ENCODE measurements around the gene PPFIA4. TPM values are rescaled to one million over a fixed set of nuclear protein-coding genes. Genes with fewer than 3 reads are reported as not detected.

The PPFIA4 gene
- total RNA-seq, 1 donor from 2014 or later: 74.7 TPM

DNA sequence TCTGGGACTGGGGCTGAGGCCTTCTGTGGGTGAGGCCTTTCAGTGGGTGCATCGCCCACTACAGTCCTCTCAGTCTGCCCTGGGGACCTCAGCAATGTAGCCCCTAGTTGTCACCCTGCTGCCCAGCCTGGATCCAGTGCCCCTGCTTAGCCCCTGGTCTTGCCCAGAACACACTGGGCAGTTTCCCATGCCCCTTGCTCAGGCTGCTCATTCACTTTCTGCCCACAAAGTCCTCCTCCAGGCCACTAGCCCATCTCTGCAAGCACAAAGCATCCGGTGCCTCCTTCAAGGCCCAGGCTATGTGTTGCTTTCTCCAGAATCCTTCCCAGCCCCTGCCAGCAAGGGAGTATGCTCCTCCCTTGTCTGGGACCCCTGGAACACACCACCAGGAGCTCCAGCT is 95.9 kb downstream of the PPFIA4 start:
- H3K4me1 Mint-ChIP-seq (ENCODE audit: low read depth, unreplicated experiment): peaks cover 11% of the 10 kb centered on the region
- no peak overlapping the region for H3K4me3 Mint-ChIP-seq (ENCODE audit: unreplicated experiment)
- TF ChIP-seq, protein P1, sequence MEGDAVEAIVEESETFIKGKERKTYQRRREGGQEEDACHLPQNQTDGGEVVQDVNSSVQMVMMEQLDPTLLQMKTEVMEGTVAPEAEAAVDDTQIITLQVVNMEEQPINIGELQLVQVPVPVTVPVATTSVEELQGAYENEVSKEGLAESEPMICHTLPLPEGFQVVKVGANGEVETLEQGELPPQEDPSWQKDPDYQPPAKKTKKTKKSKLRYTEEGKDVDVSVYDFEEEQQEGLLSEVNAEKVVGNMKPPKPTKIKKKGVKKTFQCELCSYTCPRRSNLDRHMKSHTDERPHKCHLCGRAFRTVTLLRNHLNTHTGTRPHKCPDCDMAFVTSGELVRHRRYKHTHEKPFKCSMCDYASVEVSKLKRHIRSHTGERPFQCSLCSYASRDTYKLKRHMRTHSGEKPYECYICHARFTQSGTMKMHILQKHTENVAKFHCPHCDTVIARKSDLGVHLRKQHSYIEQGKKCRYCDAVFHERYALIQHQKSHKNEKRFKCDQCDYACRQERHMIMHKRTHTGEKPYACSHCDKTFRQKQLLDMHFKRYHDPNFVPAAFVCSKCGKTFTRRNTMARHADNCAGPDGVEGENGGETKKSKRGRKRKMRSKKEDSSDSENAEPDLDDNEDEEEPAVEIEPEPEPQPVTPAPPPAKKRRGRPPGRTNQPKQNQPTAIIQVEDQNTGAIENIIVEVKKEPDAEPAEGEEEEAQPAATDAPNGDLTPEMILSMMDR (IDR thresholded peaks at IDR 0.05; ENCODE audit: partially characterized antibody, unreplicated experiment): no peak
- H3K27ac Mint-ChIP-seq (ENCODE audit: unreplicated experiment): no peak overlapping the region
- peaks cover 5% of the 10 kb centered on the region for H3K9me3 Mint-ChIP-seq (ENCODE audit: unreplicated experiment)
- peaks cover 15% of the 10 kb centered on the region for H3K27me3 Mint-ChIP-seq (ENCODE audit: unreplicated experiment)
- DNase-seq: no peak
- no peaks in the 10 kb centered on the region for H3K36me3 Mint-ChIP-seq (ENCODE audit: unreplicated experiment)

DNA sequence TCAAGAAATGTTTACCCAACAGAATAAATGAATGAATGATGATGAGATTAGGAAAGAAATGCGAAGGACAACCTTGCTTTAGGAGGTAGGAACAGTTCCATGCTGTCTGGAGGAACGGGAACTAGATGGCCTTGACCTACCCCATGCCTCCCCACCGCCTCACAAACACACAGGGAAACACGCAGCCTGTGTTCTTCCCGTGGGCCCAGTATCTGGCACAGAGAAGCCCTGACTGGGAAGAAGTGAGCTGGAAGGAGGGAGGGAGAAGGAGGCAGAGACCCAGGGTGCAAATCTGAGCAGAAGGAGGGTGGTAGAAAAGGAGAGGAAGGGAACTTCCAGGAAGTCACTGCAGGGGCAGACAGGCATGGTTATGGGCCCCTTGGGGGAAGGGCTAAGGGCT is 97.7 kb downstream of the PPFIA4 start:
- DNase-seq: no peak
- peaks cover 11% of the 10 kb centered on the region for H3K4me1 Mint-ChIP-seq (ENCODE audit: low read depth, unreplicated experiment)
- H3K27ac Mint-ChIP-seq (ENCODE audit: unreplicated experiment): no peak overlapping the region
- H3K27me3 Mint-ChIP-seq (ENCODE audit: unreplicated experiment): peaks cover 21% of the 10 kb centered on the region
- H3K36me3 Mint-ChIP-seq (ENCODE audit: unreplicated experiment): no peaks in the 10 kb centered on the region
- H3K9me3 Mint-ChIP-seq (ENCODE audit: unreplicated experiment): peaks cover 4% of the 10 kb centered on the region
- H3K4me3 Mint-ChIP-seq (ENCODE audit: unreplicated experiment): no peak overlapping the region
- TF ChIP-seq, protein P1 (IDR thresholded peaks at IDR 0.05; ENCODE audit: partially characterized antibody, unreplicated experiment): no peak

DNA sequence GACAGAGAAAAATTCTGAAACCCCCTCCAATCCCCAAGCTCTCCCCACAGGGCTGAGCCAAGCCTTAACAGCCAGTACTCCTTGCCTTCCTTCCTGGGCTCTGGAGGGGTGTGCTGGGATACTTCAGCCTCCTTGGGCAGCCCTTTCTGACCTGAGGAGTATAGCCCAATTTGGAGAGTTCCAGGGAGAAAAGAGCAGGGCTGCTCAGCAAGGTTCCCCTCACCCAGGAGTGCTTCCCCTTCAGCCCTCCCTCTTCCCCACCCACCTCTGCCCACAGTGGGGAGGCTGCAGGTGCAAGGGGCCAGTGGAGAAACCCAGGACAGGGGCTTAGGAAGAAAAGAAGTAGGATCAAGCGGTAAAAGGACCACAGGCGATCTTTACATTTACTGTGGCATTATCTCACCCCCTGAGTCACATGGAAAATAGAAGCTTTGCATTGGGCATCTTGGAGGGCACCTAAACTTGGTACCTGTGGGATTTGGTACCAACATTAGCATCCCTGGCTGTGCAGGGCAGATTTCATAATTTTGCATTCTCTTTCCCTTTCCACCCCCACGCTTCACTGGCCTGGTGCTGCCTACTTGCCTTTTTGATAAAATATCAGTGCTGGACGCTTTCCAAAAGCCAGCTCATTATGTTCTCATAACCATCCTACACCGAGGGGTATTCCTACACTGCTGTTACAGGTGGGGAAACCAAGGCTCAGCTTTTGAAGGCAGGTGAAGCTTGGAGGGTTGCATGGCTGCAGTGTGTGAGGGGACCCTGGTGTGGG is 98.4 kb downstream of the PPFIA4 start:
- no peak for DNase-seq
- H3K27me3 Mint-ChIP-seq (ENCODE audit: unreplicated experiment): peaks cover 23% of the 10 kb centered on the region
- TF ChIP-seq, protein P1 (IDR thresholded peaks at IDR 0.05; ENCODE audit: partially characterized antibody, unreplicated experiment): no peak
- H3K36me3 Mint-ChIP-seq (ENCODE audit: unreplicated experiment): no peaks in the 10 kb centered on the region
- H3K27ac Mint-ChIP-seq (ENCODE audit: unreplicated experiment): no peak overlapping the region
- H3K4me3 Mint-ChIP-seq (ENCODE audit: unreplicated experiment): no peak overlapping the region
- peaks cover 11% of the 10 kb centered on the region for H3K4me1 Mint-ChIP-seq (ENCODE audit: low read depth, unreplicated experiment)
- H3K9me3 Mint-ChIP-seq (ENCODE audit: unreplicated experiment): peaks cover 3% of the 10 kb centered on the region

DNA sequence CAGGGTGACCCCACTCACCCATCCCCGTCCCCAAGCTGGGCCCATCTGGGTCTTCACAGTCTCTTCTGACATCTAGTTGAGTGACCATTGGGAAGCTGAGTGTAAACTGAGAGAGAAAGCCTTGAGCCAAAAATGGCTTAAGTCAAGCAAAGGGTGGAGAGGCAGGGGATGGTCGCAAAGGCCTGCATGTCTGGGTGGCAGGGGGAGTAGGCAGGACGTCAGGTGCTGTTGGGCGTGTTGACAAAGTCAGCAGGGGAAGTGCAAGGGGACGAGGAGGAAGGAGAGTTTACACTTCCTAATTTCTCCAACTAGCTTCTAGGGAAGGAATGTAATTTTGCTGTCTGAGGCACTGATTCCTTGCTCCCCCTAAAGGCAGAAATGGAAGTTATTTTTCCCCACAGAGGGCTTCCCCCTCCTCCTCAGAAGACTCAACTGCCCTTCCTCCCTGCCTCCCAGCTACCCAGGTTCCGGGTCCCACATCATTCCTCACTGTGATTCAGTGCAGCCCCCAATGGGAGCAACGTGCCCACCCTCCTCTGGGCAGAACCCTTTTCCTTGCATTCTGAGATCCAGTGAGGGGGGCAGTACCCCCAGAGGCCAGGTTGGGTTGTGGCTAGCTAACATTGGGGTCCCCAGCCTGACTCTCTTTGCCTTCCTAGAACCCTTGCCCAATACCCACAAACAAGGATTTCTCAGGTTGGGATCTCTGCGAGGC is 100.0 kb downstream of the PPFIA4 start:
- Mint-ChIP-seq H3K4me1 (ENCODE audit: low read depth, unreplicated experiment) (peaks cover 9% of the 10 kb centered on the region), H3K27me3 (ENCODE audit: unreplicated experiment) (peaks cover 25% of the 10 kb centered on the region), H3K4me3 (ENCODE audit: unreplicated experiment) (no peak overlapping the region), H3K9me3 (ENCODE audit: unreplicated experiment) (peaks cover 1% of the 10 kb centered on the region), H3K27ac (ENCODE audit: unreplicated experiment) (no peak overlapping the region), H3K36me3 (ENCODE audit: unreplicated experiment) (no peaks in the 10 kb centered on the region)
- TF ChIP-seq, protein P1 (IDR thresholded peaks at IDR 0.05; ENCODE audit: partially characterized antibody, unreplicated experiment): peak; percentile 17
- DNase-seq: no peak

Measured in glutamatergic neuron (in vitro differentiated cells).